Mucosa of descending colon (tissue), 3 donors: ENCODE results near the gene SLC43A1. TPM values are rescaled to one million over a fixed set of nuclear protein-coding genes. Genes with fewer than 3 reads are reported as not detected.
A peak's percentile ranks its signal among the peaks of the same experiment; 100 is the strongest.

Experiments
- ATAC-seq: fragments of 200-7000 bp; cut with Tn5 transposase; one replicate; pipeline ENCODE4 v1.9.1; 2020; ENCODE audit warnings: mild to moderate bottlenecking, moderate library complexity
- DNase-seq, 3 donors: peaks; one replicate each; pipeline ENCODE4 v3.0.0-alpha.2; 2020
- H3K36me3 ChIP-seq: fragments of 200-600 bp; one replicate; pipeline ENCODE4 v1.8.0; 2021; ENCODE audit warnings: low read depth, mild to moderate bottlenecking
- H3K4me1 ChIP-seq: fragments of 200-600 bp; one replicate; pipeline ENCODE4 v1.8.0; 2021; ENCODE audit warnings: low read depth, mild to moderate bottlenecking
- H3K4me3 ChIP-seq: fragments of 200-600 bp; one replicate; pipeline ENCODE4 v1.8.0; 2021; ENCODE audit warnings: mild to moderate bottlenecking
- H3K9me3 ChIP-seq: fragments of 200-600 bp; one replicate; pipeline ENCODE4 v1.8.0; 2021; ENCODE audit warnings: mild to moderate bottlenecking
- CTCF ChIP-seq: fragments of 200-600 bp; IDR thresholded peaks from one replicate; pipeline ENCODE4 v1.8.0; 2022; ENCODE audit warnings: antibody characterized with exemption, mild to moderate bottlenecking
- intact Hi-C, 2 donors: fragments of 100-400 bp; cut with DNase I in 1 of 2; cut with micrococcal nuclease in 1 of 2; formaldehyde crosslinking; loops; one replicate each; pipeline versions ENCODE4 v1.11.0 to v1.11.1; 2022; cut with DNase I, micrococcal nuclease
- total RNA-seq, 3 donors: library from RNA; stranded (reverse); fragmentation: NEBNext Ultra II Directional in 2 of 3; extraction: Animal tissue kit (Norgen Biotek cat#: 25700) in 2 of 3; gene quantifications; one replicate each; pipeline versions ENCODE4 v1.2.1 to v1.2.4, GENCODE V29; 2021 to 2023
- donor health status: DM: no; HTN: no; CAD: no; lungs with moderate emphysema.
- donor health status: DM: no; HTN: no; CAD: no.
- donor health status: DM: no; HTN: yes; CAD: no.

Gene SLC43A1
- total RNA-seq, 3 donors from 2014 or later = 8.3 to 22.6 (median 9.9) TPM

- H3K4me1 ChIP-seq = peaks cover 32% of the 10 kb centered on the region
- H3K4me3 ChIP-seq = no peak overlapping the region
- intact Hi-C loops = no loop called here
- no peaks in the 10 kb centered on the region for H3K36me3 ChIP-seq
- ATAC-seq (no peak), DNase-seq (no peak)
- no peaks in the 10 kb centered on the region for H3K9me3 ChIP-seq
- no peak for TF ChIP-seq CTCF
Measured at GRCh38 chr11:57479911-57480310, 35.6 kb downstream of the SLC43A1 start.

GRCh38 chr11:57479021-57479663 is 36.4 kb downstream of the SLC43A1 start:
- Histone ChIP-seq H3K4me3 (no peak overlapping the region), H3K4me1 (peaks cover 32% of the 10 kb centered on the region), H3K9me3 (no peaks in the 10 kb centered on the region), H3K36me3 (no peaks in the 10 kb centered on the region)
- no peak for TF ChIP-seq CTCF
- DNase-seq = no peak
- intact Hi-C loops = no loop called here
- ATAC-seq = no peak

GRCh38 chr11:57477507-57478189 is 37.9 kb downstream of the SLC43A1 start:
- no peak for TF ChIP-seq CTCF
- ATAC-seq (peak; percentile 70), DNase-seq (peak in 2 of 3 donors; percentile 49 to 60)
- Histone ChIP-seq H3K9me3 (no peaks in the 10 kb centered on the region), H3K4me1 (peaks cover 26% of the 10 kb centered on the region), H3K36me3 (no peaks in the 10 kb centered on the region), H3K4me3 (no peak overlapping the region)
- intact Hi-C loops = no loop called here

- ATAC-seq (peak; percentile 80), DNase-seq (peak in 2 of 3 donors; percentile 45 to 72)
- H3K4me3 ChIP-seq = no peak overlapping the region
- intact Hi-C loops = no loop called here
- no peaks in the 10 kb centered on the region for H3K9me3 ChIP-seq
- no peaks in the 10 kb centered on the region for H3K36me3 ChIP-seq
- H3K4me1 ChIP-seq = peaks cover 23% of the 10 kb centered on the region
- peak; percentile 41 for TF ChIP-seq CTCF
Measured at GRCh38 chr11:57476757-57477506, 38.6 kb downstream of the SLC43A1 start.

GRCh38 chr11:57476047-57476756 is 39.3 kb downstream of the SLC43A1 start:
- intact Hi-C loops = no loop called here
- Histone ChIP-seq H3K36me3 (no peaks in the 10 kb centered on the region), H3K4me3 (no peak overlapping the region), H3K9me3 (no peaks in the 10 kb centered on the region), H3K4me1 (peaks cover 23% of the 10 kb centered on the region)
- ATAC-seq (peak; percentile 69), DNase-seq (peak in 2 of 3 donors; percentile 48 to 72)
- TF ChIP-seq CTCF = no peak
